ENCODE results near the gene RBMS3.

Gene RBMS3

DNA sequence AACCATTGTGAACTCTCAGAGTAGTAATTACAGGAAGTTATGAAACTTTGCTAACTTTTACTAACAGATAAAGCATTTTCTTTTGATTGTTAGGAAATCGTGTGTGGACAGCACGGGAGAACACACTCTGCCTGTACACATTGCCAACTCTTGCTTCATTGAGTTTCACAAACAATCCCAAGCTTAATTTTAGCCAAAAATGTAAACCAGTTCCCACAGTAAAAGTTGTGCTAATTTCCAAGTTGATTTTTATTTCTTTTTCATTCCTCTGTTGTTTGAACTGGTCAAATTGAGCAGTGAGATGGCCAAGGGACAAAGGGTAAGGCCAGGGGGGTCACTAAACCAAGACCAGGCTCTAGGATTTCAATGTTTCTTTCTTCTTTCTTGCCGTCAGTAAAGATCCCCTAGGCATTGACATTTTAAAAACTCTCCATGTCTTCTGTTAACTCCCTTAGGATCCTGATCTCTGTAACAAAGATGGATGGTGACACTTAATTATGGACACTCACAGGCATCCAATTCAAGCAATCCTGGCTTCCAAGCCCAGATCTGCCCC, 414.9 kb downstream of the RBMS3 start:
- no peak for DNase-seq

- no peak for DNase-seq
Observed at GRCh38 chr3:29696311-29696710, 415.4 kb downstream of the RBMS3 start.

DNA sequence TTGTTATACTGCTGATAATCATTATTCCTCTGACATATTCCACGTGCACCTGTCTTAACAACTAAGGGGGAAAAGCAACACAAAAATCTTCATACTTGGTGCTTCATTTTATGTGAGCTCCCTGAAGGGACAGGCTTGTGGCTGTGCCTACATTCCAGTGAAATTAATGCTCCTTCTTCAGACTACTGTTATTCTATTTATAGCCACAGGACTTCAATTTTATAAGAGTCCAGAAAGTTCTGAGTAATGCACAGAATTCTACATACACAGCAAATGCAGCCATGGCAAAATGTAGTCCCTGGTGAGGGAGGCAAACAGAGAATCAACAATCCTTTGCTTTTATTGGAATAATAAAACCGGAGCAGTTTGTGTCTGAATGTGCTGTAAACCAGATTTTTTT, 417.1 kb downstream of the RBMS3 start:
- DNase-seq: no peak

DNA sequence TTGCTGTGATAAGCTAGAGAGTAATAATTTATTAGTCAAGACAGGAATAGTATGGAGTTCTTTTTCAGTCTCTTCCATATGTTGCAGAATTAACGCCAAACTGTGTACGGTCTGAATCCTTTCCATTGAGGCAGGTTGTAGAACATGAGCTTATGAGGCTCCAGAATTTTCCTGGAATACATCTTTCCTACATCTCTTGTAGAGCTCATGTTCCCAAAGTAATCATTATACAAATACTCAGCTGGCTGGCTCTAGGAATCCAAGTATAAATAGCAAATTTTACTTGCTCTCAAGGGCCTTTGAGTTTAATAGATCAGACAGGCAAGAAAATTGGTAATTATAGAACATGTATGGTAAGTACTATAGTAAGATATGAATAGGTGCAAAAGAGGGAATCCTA, 419.4 kb downstream of the RBMS3 start:
- no peak for DNase-seq

- no peak for DNase-seq
Observed at GRCh38 chr3:29701326-29701983, 420.6 kb downstream of the RBMS3 start.

GRCh38 chr3:29705906-29706844, 425.3 kb downstream of the RBMS3 start:
- peak; percentile 36 for DNase-seq

DNA sequence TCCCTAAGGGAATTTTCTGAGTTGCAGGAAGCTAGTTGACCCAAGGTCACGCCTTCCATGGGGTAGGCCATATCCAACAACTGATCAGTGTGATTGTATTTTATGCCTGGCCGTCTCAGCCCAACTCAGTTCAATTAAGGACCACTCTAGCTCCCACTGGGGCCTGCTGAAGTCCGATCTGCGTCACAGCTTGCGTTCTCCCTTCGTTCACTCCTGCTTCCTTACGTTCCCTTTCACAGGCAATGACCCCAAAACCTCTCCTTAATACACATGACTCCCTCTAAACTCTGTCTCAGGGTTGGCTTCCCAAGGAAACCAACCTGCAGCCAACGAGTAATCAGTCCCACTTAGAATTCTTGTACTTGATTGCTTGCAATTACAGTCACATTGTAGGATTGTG, 428.0 kb downstream of the RBMS3 start:
- DNase-seq: no peak

DNA sequence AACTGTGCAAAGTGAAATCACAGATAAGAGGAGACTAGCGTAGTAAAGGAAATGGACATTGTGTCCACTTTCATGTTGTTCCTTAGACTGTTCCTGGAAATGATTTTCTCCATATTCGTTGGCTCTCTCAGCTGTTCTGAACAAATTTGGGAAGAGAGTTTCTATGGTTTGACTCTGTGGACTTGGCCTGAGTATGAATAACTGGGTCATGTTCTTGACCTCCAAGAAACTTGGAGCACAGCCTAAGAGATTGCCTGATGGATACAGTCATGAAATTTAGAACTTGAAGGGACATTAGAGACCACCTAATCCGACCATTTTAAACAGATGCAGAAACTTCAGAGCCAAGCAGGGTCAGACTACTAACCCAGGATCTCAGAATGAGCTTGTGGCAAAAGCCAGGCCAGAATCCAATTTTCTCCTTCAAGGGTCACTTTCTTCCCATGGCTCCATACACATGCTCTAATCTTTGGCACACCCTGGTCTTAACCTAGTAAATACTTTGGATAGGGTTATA, 430.4 kb downstream of the RBMS3 start:
- no peak for DNase-seq

DNA sequence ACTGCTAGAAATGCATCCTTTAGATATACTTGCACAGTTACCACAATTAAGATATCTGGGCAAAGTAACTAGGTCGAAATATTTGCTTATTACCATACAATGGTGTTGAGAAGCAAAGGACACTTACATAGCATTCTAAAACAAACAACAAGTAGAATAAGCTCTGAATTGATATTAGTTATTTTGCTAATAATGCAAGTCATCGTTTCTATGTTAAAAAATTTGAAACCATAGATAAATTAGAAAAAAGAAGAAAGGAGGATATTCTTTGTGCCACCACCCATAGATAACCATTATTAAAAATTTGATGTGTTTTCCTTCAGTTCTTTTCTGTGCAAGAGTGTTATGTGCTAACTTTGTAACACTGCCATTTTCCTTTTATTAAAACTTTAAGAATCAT, 435.3 kb downstream of the RBMS3 start:
- DNase-seq: no peak

- DNase-seq: no peak
Observed at GRCh38 chr3:29718661-29719065, 437.8 kb downstream of the RBMS3 start.

GRCh38 chr3:29720665-29721064, 439.8 kb downstream of the RBMS3 start:
- no peak for DNase-seq

GRCh38 chr3:29721789-29722188, 440.9 kb downstream of the RBMS3 start:
- DNase-seq: no peak

DNA sequence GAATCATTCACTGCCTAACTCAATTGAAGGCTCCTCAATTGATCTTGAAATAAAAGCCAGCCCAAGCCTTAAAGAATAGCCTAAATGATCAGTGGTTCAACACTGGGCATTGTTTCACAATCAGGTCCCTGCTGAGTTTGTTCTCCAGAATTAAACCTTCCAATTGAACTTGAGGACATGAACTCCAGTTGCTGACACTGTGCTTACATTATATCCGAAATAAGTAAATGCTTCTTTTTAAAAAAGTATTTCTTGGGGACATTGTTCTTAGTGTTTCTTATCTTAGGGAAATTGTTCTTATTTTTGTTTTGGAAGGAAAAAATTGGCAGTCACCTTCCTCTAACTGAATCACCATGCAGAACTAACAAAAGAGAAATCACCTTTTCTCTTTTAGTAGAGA, 450.2 kb downstream of the RBMS3 start:
- no peak for DNase-seq

- no peak for DNase-seq
Observed at GRCh38 chr3:29741231-29741630, 460.4 kb downstream of the RBMS3 start.

GRCh38 chr3:29745232-29745870, 464.5 kb downstream of the RBMS3 start:
- no peak for DNase-seq

- no peak for DNase-seq
Observed at GRCh38 chr3:29746163-29746760, 465.4 kb downstream of the RBMS3 start.

DNA sequence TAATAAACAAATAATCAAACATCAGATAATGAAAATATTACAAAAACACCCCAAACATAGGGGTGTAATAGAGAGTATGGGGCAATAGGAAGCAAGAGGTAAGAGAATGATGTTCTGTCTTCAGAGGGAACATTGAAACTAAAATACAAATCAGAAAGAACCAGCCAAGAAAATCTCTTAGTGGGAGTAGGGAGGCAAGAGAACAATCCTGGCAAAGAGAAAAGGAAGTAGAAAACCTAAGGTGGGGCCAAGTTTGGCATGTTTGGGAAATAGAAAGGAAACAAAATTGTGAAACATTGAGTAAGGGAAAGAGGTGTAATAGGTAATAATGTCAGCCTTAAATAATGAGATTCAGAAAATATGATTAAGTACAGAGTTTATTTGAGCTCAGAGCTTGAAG, 467.1 kb downstream of the RBMS3 start:
- no peak for DNase-seq

GRCh38 chr3:29751647-29752314, 470.9 kb downstream of the RBMS3 start:
- DNase-seq: no peak

GRCh38 chr3:29754346-29754745, 473.5 kb downstream of the RBMS3 start:
- no peak for DNase-seq

DNA sequence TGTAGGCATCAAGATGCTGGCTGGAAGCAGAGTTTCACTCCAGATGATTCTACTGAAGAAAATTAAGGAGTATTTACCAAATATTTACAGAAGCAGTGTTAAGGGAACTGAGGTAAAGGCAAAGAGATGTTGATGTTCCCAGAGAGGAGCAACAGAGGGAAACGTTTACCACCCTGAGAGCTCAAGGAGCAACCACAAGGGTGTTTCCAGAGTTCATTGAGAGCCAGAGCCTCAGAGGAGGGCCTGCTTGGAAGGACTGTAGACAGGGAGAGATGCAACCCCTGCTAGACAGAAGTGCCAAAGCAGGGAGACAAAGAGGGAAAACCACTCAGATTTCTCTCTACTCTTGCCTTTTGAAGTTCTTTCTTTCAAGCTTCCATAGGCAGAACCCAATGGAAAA, 474.5 kb downstream of the RBMS3 start:
- no peak for DNase-seq

GRCh38 chr3:29757054-29757777, 476.3 kb downstream of the RBMS3 start:
- DNase-seq: no peak

DNA sequence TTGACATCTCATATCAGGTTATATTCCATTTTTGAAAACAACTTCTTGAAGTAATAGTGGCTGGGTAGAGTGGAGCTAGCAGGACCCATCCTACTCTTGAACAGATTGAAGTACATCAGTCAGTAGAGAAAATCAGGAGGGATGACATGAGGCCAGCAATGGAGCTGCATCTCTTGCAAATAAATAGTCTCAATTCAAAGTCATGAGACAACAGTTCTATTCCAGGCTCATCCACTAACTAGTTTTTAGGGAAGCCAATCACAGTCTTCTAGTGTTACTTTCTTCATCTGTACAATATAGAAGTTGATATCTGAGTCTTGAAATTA, 477.2 kb downstream of the RBMS3 start:
- DNase-seq: no peak

All from NCI-H774 (cell line).